Activated T-cell treated with anti-CD3 and anti-CD28 coated beads for 24 hours (primary cell): ENCODE results near the gene CSTF3.
"Not testable (repeated sequence)": the region's sequence is repeated elsewhere in the genome, so short reads cannot be mapped to it uniquely, and the experiment has no call there.

Experiments
- DNase-seq: peaks from one replicate; pipeline ENCODE4 v3.0.0-alpha.2; 2020; ENCODE audit warnings: low read depth

CSTF3 gene

GRCh38 chr11:33083918-33084317, 77.4 kb downstream of the CSTF3 start:
- no peak for DNase-seq

GRCh38 chr11:33072465-33072864, 88.8 kb downstream of the CSTF3 start:
- no peak for DNase-seq

- DNase-seq = no peak
Observed at GRCh38 chr11:33068611-33069340, 92.5 kb downstream of the CSTF3 start.

GRCh38 chr11:33067294-33067693, 94.0 kb downstream of the CSTF3 start:
- no peak for DNase-seq

GRCh38 chr11:33065445-33066178, 95.7 kb downstream of the CSTF3 start:
- DNase-seq = peak; percentile 61

- DNase-seq = no peak
Observed at GRCh38 chr11:33064866-33065265, 96.4 kb downstream of the CSTF3 start.

GRCh38 chr11:33064033-33064825, 97.1 kb downstream of the CSTF3 start:
- DNase-seq = no peak

- no peak for DNase-seq
Observed at GRCh38 chr11:33063326-33063881, 97.9 kb downstream of the CSTF3 start.

GRCh38 chr11:33062137-33062536, 99.1 kb downstream of the CSTF3 start:
- DNase-seq = no peak

GRCh38 chr11:33060271-33060670, 101.0 kb downstream of the CSTF3 start:
- DNase-seq = no peak

- no peak for DNase-seq
Observed at GRCh38 chr11:33059331-33060007, 101.8 kb downstream of the CSTF3 start.

GRCh38 chr11:33057284-33057683, 104.0 kb downstream of the CSTF3 start:
- no peak for DNase-seq

GRCh38 chr11:33055375-33055774, 105.9 kb downstream of the CSTF3 start:
- no peak for DNase-seq

- DNase-seq = no peak
Observed at GRCh38 chr11:33052231-33052630, 109.0 kb downstream of the CSTF3 start.

- not testable (repeated sequence) for DNase-seq
Observed at GRCh38 chr11:33049565-33050408, 111.5 kb downstream of the CSTF3 start.

- DNase-seq = not testable (repeated sequence)
Observed at GRCh38 chr11:33048701-33049100, 112.6 kb downstream of the CSTF3 start.

- DNase-seq = no peak
Observed at GRCh38 chr11:33045551-33046255, 115.6 kb downstream of the CSTF3 start.

- no peak for DNase-seq
Observed at GRCh38 chr11:33044285-33044756, 117.0 kb downstream of the CSTF3 start.

GRCh38 chr11:33043221-33043830, 118.0 kb downstream of the CSTF3 start:
- no peak for DNase-seq
